SH-SY5Y (cell line): ENCODE results near the gene MRPL54.

Source experiments
- GATA2 ChIP-seq: IDR thresholded peaks from 2 replicates; pipeline ENCODE4 v1.6.1; 2011; ENCODE audit warnings: mild to moderate bottlenecking, low read depth, low read length
- GATA3 ChIP-seq: IDR thresholded peaks from 2 replicates; pipeline ENCODE4 v1.6.1; 2011; ENCODE audit warnings: low read depth, mild to moderate bottlenecking, low read length, moderate library complexity

GRCh38 chr19:3809881-3810707, 47.6 kb downstream of the MRPL54 start:
- TF ChIP-seq GATA2: no peak
- TF ChIP-seq GATA3: no peak
